Tibial nerve (tissue), 3 donors: ENCODE results near the gene HAL.

Experiments
- POLR2A ChIP-seq, 2 donors: fragments of 450-650 bp; IDR thresholded peaks; one replicate each; pipeline ENCODE4 v1.6.1; 2017; ENCODE audit warnings: antibody characterized with exemption in 2 of 2, mild to moderate bottlenecking in 2 of 2, moderate library complexity in 2 of 2
- TF ChIP-seq, protein P1 (sequence below), 5 experiments: fragments of 200-600 bp in 3 of 5; fragments of 450-650 bp in 2 of 5; sonication (generic) in 3 of 5; IDR thresholded peaks; one replicate each; pipeline ENCODE4 v1.5.1; 2016 to 2019; ENCODE audit warnings: antibody characterized with exemption in 5 of 5, mild to moderate bottlenecking in 3 of 5, moderate library complexity in 2 of 5

GRCh38 chr12:95988506-95989275, 7.5 kb downstream of the HAL start:
- TF ChIP-seq, protein P1, sequence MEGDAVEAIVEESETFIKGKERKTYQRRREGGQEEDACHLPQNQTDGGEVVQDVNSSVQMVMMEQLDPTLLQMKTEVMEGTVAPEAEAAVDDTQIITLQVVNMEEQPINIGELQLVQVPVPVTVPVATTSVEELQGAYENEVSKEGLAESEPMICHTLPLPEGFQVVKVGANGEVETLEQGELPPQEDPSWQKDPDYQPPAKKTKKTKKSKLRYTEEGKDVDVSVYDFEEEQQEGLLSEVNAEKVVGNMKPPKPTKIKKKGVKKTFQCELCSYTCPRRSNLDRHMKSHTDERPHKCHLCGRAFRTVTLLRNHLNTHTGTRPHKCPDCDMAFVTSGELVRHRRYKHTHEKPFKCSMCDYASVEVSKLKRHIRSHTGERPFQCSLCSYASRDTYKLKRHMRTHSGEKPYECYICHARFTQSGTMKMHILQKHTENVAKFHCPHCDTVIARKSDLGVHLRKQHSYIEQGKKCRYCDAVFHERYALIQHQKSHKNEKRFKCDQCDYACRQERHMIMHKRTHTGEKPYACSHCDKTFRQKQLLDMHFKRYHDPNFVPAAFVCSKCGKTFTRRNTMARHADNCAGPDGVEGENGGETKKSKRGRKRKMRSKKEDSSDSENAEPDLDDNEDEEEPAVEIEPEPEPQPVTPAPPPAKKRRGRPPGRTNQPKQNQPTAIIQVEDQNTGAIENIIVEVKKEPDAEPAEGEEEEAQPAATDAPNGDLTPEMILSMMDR (IDR thresholded peaks at IDR 0.05) = no peak
- no peak for TF ChIP-seq POLR2A (IDR thresholded peaks at IDR 0.05)
